Tibial nerve (tissue), 4 donors: Measurements from ENCODE around the gene ZNF132. TPM values are rescaled to one million over a fixed set of nuclear protein-coding genes. Genes with fewer than 3 reads are reported as not detected.

Experiments
- DNase-seq, 2 donors: peaks; one replicate each; pipeline ENCODE4 v3.0.0-alpha.2; 2019; ENCODE audit warnings: low spot score in 2 of 2
- H3K27ac ChIP-seq, 4 donors: fragments of 200-600 bp; sonication (generic) in 3 of 4; one replicate each; pipeline ENCODE4 v1.5.1; 2017 to 2019; ENCODE audit warnings: mild to moderate bottlenecking in 1 of 4
- H3K27me3 ChIP-seq, 2 donors: fragments of 200-600 bp; sonication (generic) in 1 of 2; one replicate each; pipeline versions ENCODE4 v1.5.1 to v1.6.0; 2017 to 2019
- H3K36me3 ChIP-seq, 3 donors: fragments of 200-600 bp; sonication (generic); one replicate each; pipeline ENCODE4 v1.5.1; 2018 to 2019
- H3K4me1 ChIP-seq, 4 donors: fragments of 200-600 bp; sonication (generic) in 3 of 4; one replicate each; pipeline ENCODE4 v1.5.1; 2017 to 2019
- H3K4me3 ChIP-seq, 4 donors: fragments of 200-600 bp; sonication (generic) in 3 of 4; one replicate each; pipeline ENCODE4 v1.5.1; 2017 to 2019; ENCODE audit warnings: mild to moderate bottlenecking in 1 of 4, moderate library complexity in 1 of 4
- H3K9me3 ChIP-seq, 4 donors: fragments of 200-600 bp; sonication (generic) in 3 of 4; one replicate each; pipeline ENCODE4 v1.5.1; 2017 to 2019
- CTCF ChIP-seq, 5 experiments: fragments of 200-600 bp in 3 of 5; fragments of 450-650 bp in 2 of 5; sonication (generic) in 3 of 5; IDR thresholded peaks; one replicate each; pipeline ENCODE4 v1.5.1; 2016 to 2019; ENCODE audit warnings: antibody characterized with exemption in 5 of 5, mild to moderate bottlenecking in 3 of 5, moderate library complexity in 2 of 5
- EP300 ChIP-seq, 2 donors: sonication (generic); formaldehyde crosslinking; IDR thresholded peaks; one replicate each; pipeline ENCODE4 v1.6.1; 2017; ENCODE audit warnings: antibody characterized with exemption in 2 of 2, mild to moderate bottlenecking in 1 of 2
- POLR2A ChIP-seq, 2 donors: fragments of 450-650 bp; IDR thresholded peaks; one replicate each; pipeline ENCODE4 v1.6.1; 2017; ENCODE audit warnings: antibody characterized with exemption in 2 of 2, mild to moderate bottlenecking in 2 of 2, moderate library complexity in 2 of 2
- WGBS, 2 donors: methylation state at CpG; one replicate each; pipeline ENCODE4 v1.1.5; 2018; 5-methylcytosine and 5-hydroxymethylcytosine counted together
- total RNA-seq, 4 donors: library from RNA; depleted of rRNA; stranded (reverse); fragments of >200 nt; gene quantifications; one replicate each; pipeline ENCODE4 v1.1.0, GENCODE V29; 2016

Gene ZNF132
- total RNA-seq, 4 donors from 2014 or later, result 5.0 to 12.6 (median 8.2) TPM

DNA sequence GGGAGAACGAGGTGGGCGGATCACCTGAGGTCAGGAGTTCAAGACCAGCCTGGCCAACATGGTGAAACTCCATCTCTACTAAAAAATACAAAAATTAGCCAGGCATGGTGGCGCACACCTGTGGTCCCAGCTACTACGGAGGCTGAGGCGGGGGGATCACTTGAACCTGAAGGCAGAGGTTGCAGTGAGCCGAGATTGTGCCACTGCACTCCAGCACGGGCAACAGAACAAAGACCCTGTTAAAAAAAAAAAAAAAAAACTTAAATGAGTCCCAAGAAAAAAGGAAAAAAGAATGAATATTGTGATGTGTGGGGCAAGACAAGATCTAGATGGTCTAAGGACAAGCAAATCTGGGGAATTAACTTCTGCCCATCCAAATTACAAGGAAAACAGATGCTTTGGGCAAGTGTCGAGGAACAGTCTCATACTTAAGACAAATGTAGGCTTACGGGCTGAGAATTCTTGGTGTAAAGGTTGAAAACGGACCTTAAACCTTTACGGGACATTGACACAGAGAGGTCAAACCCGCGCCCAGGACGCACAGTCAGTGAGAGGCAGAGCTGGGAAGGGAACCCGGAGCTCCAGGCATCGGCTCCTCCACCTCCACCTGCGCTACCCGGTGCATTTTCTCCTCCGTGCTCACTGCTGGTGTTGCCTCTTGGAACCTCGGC, 26.3 kb upstream of the ZNF132 start:
- peak overlapping the region; percentile 30 to 100 (median 82) for H3K4me3 ChIP-seq
- peak overlapping the region in 1 of 4 donors; percentile 84 for H3K27ac ChIP-seq
- TF ChIP-seq EP300 (IDR thresholded peaks at IDR 0.05) (no peak), CTCF (IDR thresholded peaks at IDR 0.05) (no peak), POLR2A (IDR thresholded peaks at IDR 0.05) (no peak)
- H3K27me3 ChIP-seq, result no peaks in the 10 kb centered on the region
- H3K9me3 ChIP-seq, result no peaks in the 10 kb centered on the region
- WGBS, 2 donors, result 34% methylated on average over 20 of the region's 20 CpGs
- H3K4me1 ChIP-seq, result peaks cover 0 to 16% (median 7%) of the 10 kb centered on the region in 4 donors
- peaks cover 0 to 18% (median 0%) of the 10 kb centered on the region in 3 donors for H3K36me3 ChIP-seq
- no peak for DNase-seq

- DNase-seq, result no peak
- Histone ChIP-seq H3K36me3 (peaks cover 0 to 45% (median 4%) of the 10 kb centered on the region in 3 donors), H3K4me1 (no peaks in the 10 kb centered on the region), H3K9me3 (no peaks in the 10 kb centered on the region), H3K27ac (no peak overlapping the region), H3K27me3 (no peaks in the 10 kb centered on the region), H3K4me3 (no peak overlapping the region)
- TF ChIP-seq CTCF (IDR thresholded peaks at IDR 0.05), result no peak
- WGBS, 2 donors, result 89 to 92% methylated on average over 2 of the region's 2 CpGs
Observed at GRCh38 chr19:58460039-58460438, 20.1 kb upstream of the ZNF132 start.

- H3K4me1 ChIP-seq, result peaks cover 0 to 15% (median under 1%) of the 10 kb centered on the region in 4 donors
- peaks cover 0 to 59% (median 4%) of the 10 kb centered on the region in 3 donors for H3K36me3 ChIP-seq
- WGBS, 2 donors, result 96% methylated on average over 25 to 35 of the region's 35 CpGs
- no peaks in the 10 kb centered on the region for H3K9me3 ChIP-seq
- DNase-seq, result no peak
- H3K27ac ChIP-seq, result no peak overlapping the region
- no peaks in the 10 kb centered on the region for H3K27me3 ChIP-seq
- TF ChIP-seq EP300 (IDR thresholded peaks at IDR 0.05) (no peak), POLR2A (IDR thresholded peaks at IDR 0.05) (no peak), CTCF (IDR thresholded peaks at IDR 0.05) (no peak)
- no peak overlapping the region for H3K4me3 ChIP-seq
Observed at GRCh38 chr19:58456111-58456510, 16.2 kb upstream of the ZNF132 start.

- no peak overlapping the region for H3K4me3 ChIP-seq
- peaks cover 0 to 22% (median 5%) of the 10 kb centered on the region in 4 donors for H3K4me1 ChIP-seq
- peaks cover 0 to 59% (median 4%) of the 10 kb centered on the region in 3 donors for H3K36me3 ChIP-seq
- no peaks in the 10 kb centered on the region for H3K27me3 ChIP-seq
- no peaks in the 10 kb centered on the region for H3K9me3 ChIP-seq
- 92 to 94% methylated on average over 9 to 21 of the region's 21 CpGs for whole genome bisulfite sequencing, 2 donors
- H3K27ac ChIP-seq, result no peak overlapping the region
- DNase-seq, result no peak
- no peak for TF ChIP-seq EP300 (IDR thresholded peaks at IDR 0.05)
Observed at GRCh38 chr19:58455306-58455705, 15.4 kb upstream of the ZNF132 start.

DNA sequence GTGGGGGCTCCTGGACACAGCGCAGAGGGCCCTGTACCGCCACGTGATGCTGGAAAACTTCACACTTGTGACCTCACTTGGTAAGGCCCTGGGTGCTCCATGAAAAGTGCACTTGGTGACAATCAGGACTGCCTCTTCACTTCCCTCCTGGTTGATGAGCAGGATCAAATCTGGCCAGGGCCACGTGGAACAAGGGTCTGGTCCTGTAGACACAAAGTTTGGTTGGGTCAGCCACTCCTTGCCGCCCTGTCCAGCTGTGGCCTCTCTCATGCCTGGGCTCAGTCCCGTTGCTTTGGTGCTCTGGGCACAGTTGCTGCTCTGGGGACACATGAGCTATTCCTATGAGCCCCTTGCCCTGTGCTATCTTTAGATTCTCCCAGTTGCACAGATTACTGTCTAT, 13.8 kb upstream of the ZNF132 start:
- peaks cover 0 to 50% (median 4%) of the 10 kb centered on the region in 3 donors for H3K36me3 ChIP-seq
- DNase-seq, result no peak
- 80 to 93% methylated on average over 4 to 6 of the region's 6 CpGs for WGBS, 2 donors

More for the DNA sequence above, 13.8 kb upstream of the ZNF132 start:
- TF ChIP-seq EP300 (IDR thresholded peaks at IDR 0.05), result no peak
- no peak for TF ChIP-seq POLR2A (IDR thresholded peaks at IDR 0.05)
- TF ChIP-seq CTCF (IDR thresholded peaks at IDR 0.05), result no peak
- no peak overlapping the region for H3K27ac ChIP-seq
- H3K4me1 ChIP-seq, result peaks cover 0 to 22% (median 5%) of the 10 kb centered on the region in 4 donors
- peaks cover 0 to 7% of the 10 kb centered on the region in 2 donors for H3K27me3 ChIP-seq
- no peaks in the 10 kb centered on the region for H3K9me3 ChIP-seq
- H3K4me3 ChIP-seq, result no peak overlapping the region
